Natural killer cell treated with Interleukin-12 subunit alpha and Interleukin-12 subunit beta and Interleukin-15 and Interleukin-18, amount 100 ng/mL, for 72 hours (primary cell): ENCODE data around the gene DCAF4. TPM values are rescaled to one million over a fixed set of nuclear protein-coding genes. Genes with fewer than 3 reads are reported as not detected.

Experiments used
- total RNA-seq, 2 donors: library from RNA; stranded (reverse); gene quantifications; one replicate each; pipeline ENCODE4 v1.2.3, GENCODE V29; 2022

DCAF4 gene
- total RNA-seq, 2 donors from 2014 or later, result 15.1 to 20.6 TPM

Other genes with a start within 250 kb of the DCAF4 start
- 10 to 100 TPM; 11.8 to 13.2 TPM for gene DPF3, start 32.4 kb upstream of the DCAF4 start, total RNA-seq
- gene ZFYVE1, start 100.6 kb downstream of the DCAF4 start, total RNA-seq, result 10 to 100 TPM; 17.9 to 25.2 TPM
- 100 to 1,000 TPM in 1 of 2 donors, 10 to 100 TPM in 1; 99.7 to 144 TPM for gene RBM25, start 132.1 kb downstream of the DCAF4 start, total RNA-seq
- 10 to 100 TPM; 39.5 to 64.0 TPM for gene PSEN1, start 210.0 kb downstream of the DCAF4 start, total RNA-seq